ENCODE results near the gene OGDH.
A peak's percentile ranks its signal among the peaks of the same experiment; 100 is the strongest.

Gene OGDH

DNA sequence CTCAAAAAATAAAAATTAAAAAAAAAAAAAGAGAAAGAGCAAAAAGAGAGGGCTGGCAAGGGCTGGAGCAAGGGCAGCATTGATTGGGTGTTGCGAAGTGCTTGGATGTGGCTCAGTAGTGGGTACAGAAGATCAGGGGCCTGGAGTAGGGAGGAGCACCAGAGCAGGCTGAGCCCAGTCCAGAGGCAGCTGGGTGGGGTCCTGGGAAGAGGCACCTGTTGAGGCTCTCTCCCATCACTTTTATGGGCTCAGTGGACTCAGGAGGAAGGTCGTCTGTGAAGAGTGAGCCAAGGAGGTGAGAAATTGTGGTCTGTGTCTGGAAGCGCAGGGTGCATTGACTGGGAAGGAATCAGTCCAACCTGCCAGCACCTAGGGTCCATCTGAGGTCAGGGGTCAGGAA lies 130.5 kb downstream of the OGDH start:
- DNase-seq (ENCODE audit: low read depth in 3 of 3) = no peak

DNA sequence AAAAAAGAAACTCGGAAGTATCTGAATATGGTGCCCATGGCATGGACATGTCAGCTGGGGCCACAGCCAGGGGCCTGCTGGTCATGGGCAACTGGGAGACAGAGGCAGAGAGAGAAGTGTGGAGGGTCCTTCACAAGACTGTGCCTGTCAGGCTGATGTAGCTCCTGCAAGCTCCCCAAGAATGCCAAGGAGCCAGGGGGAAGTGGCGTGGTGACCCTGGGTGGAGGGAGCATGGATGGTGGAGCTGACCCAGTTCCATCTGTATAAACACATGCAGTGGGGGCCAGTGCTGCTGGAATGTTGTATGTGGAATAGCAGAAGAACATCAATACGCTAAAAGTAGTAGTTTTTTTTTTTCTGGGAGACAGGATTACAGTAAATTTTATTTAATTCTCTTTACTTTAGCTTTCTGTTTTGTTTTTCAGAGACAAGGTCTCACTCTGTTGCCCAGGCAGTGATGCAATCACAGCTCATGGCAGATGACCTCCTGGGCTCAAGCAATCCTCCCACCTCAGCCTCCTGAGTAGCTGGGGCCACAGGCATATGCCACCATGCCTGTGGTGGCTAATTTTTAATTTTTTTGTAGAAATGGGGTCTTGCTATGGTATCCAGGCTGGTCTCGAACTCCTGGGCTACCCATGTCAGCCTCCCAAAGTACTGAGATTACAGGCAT lies 131.8 kb downstream of the OGDH start:
- no peak for DNase-seq (ENCODE audit: low read depth in 3 of 3)

DNA sequence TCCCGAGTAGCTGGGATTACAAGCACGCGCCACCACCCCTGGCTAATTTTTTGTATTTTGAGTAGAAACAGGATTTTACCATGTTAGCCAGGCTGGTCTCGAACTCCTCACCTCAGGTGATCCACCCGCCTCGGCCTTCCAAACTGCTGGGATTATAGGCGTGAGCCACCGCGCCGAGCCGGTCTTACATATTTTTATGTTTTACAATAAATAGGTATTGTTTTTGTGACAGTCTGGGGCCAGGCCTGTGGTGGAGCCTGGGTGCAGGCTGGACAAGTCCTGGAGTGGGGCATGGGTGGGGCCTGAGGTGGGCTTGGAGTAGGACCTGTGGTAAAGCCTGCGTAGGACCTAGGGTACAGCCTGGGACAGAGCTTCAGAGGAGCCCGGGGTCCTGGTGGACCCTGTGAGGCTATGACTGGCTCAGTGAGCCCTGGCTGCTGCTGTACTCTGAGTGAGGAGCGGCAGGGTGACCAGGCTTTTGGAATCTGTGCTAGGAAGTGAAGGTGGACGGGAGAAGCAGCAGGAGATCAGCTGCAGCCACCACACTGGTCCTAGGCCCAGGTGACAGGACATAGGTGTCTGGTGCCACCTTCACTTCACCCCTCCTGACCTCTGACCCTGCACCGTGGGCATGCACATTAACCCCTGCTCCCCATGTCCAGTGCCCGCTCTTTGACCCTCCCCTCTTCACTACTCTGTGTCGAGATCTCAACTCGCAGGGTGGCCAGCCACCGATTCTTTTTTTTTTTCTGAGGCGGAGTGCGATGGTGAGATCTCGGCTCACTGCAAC lies 132.6 kb downstream of the OGDH start:
- DNase-seq (ENCODE audit: low read depth in 3 of 3) = no peak

DNA sequence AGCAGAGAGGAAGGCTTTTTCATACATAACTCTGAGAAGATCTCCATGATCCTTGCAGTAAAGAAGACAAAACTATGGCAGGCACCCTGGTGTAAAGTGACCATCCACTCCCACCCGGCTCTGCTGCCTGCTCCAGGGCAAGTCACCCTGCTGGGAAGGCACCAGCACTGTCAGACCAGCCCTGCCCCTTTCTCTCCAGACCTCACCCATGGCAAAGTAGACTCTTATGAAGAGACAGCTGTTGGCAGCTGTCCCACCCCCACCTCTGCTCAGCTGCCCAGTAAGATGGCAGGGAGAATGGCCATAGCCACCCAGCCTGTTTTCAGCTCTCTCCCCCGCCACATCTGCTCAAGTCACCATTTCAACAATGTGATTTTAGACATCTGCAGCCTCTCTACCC lies 133.6 kb downstream of the OGDH start:
- DNase-seq (ENCODE audit: low read depth in 3 of 3) = no peak

DNA sequence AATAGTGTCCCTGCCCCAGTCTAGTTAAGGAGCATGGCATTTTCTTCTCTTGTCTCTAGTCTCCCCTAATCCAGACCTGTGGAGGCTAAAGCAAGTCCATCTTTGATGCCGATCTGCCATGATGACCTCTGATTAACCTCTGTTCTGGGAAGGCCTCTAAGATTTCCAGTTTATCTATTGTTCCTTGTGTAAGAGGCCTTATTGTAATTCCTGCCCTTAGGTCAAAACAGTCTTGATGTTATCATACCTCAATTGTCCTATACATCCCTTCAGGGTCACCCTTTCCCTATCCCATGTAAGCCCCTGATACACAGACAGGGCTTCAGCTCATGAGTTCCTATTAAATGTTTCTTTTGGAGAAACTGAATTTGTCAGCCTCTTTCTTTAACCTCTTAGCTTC lies 137.3 kb downstream of the OGDH start:
- no peak for DNase-seq (ENCODE audit: low read depth in 3 of 3)

DNA sequence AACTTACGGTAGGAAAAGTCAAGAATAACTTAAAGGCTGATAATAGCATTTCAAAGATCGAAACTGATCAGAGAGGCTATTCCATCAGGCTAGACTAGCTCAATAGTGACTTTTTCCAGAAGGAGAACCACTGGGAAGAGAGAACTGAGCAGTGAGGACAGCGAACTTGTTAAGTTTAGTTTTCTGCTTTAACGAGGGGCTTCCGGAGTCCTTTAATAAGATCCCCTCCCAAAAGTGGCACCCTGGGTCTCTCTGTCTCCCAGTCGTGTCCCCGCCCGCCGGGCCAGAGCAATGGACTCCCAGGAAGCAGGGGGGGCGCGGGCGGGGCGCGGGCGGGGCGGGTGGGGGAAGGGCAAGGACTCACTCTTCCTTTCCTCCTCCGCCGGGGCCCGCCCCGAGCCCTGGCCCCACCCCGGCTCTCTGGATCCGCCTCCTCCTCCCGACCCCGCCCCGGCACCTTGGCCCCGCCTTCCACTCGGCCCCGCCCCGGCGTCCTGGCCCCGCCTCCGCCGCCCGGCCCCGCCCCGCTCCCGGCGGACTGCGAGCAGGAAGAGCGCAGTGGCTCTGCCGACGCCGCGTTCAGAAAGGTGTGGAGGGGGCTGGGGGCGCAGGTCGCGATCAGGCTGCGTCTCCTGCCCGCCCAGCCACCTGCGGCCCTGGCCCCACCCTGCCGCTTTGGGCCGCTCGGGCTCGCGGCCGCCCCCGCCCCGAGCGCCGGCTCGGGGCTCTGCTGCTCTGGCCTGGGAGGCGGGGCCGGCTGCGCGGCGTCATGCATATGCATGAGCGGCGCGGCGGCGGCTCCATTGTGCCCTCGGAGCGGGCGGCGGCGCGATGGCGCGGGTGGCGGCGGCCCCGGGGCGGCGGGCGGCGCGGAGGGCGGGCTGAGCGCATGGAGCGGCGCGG lies 141.9 kb downstream of the OGDH start, which contains the start of gene ZMIZ2:
Gene ZMIZ2, plus strand, starts transcription at position 803 of the 903 bp plus-strand sequence. CDS start 7,403 bp downstream, outside the sequence.
- peak; percentile 86 to 92 (median 92) for DNase-seq (ENCODE audit: low read depth in 3 of 3)

DNA sequence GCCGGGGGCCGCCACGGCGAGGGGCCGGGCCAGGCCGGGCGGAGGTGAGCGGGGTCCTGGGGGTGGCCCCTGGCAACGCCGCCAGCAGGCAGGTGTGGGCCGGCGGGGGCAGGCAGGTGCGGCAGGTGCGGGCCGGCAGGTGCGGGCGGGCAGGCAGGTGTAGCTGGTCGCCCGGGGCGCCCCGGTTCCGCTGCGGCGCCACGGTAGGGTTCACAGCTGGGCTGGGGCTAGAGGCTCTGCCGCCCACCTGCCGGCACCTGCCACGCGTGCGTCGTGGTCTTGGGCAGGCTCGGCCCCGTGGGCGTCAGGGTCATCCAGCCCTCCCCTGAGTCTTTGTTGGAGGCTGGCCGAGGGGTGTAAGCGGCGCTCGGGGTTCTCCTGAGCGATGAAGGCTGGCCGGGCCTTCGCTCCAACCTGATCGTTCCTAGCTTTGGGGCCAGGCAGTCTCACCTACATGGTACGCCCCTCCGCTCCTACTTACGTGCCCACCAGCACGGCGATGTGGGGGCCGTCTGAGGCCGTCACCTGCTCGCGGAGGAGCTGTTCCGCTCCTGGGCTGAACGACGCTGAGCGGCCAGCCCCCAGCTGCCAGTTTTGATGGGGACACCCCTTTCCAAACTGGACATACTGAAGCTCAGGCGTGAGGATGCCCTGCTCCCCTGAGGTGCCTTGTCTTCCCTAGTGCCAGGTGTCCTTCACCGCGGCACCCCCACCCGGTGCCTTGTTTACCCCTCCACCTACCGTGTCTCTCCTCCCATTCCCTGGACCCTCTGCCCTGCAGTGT lies 142.7 kb downstream of the OGDH start:
- DNase-seq (ENCODE audit: low read depth in 3 of 3) = no peak

DNA sequence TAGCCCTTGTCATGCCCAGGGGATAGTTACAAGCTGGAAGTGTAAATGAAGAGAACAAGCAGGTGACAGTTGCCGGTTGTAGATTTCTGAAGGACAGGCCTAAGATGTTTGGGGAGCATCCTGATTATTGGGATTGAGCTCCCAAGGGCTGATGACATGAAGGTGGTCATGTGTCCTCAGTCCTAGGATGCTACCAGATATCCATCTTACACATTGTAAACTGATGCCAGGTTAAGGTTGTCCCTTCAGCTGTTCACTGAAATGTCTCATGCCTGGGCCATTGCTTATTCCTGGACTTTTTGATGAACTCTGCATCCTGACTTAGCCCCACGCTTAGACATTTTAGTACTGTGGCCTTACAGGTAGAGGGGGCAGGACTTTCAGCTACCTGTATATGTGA lies 143.6 kb downstream of the OGDH start:
- DNase-seq (ENCODE audit: low read depth in 3 of 3) = no peak

DNA sequence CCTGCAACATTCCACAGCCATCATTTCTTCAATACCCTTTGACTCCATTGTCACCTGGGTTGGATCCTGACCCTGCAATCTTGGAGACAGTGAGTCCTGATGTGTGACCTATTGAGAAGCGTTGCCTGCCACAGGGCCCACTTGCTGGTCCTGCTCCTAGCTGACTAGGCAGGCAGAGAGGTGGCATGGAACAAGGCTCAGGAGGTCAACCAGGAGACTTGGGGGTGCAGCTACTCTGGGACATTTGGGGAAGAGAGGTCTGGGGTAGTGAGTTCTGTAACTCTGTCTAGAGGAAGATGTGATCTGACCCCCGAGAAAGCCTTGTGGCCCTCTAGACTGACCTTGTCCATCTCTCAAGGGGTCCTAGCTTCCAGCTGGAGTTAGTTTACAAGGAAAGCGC lies 144.0 kb downstream of the OGDH start:
- no peak for DNase-seq (ENCODE audit: low read depth in 3 of 3)

DNA sequence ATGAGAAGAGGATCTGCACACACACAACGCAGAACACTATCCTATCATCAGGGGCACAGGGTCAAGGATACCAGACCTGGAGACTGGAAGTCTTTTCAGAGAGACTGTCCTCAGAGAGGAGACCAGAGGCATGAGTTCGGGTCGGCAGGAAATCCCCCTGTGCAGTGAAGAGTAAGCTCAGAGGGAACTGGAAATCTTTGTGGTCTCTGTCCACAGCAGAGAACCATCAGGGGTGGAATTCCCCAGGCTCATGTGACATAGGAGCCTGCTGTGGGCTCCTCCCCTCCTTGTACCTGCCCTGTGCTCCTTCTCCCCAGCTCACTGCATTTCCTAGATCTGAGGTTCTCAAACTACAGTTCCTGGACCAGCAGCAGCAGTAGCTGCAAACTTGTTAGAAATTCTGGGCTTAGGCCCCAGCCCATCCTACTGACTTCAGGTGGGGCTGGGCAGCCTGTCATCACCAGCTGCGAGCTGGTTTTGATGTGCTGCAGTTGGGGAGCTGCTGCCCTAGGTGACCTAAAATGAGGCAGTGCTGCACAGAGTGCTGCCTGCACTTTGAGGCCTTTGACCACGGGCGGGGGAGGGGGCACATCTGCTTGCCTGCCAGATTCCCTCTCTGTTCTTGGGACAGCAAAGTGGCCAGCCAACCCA lies 144.6 kb downstream of the OGDH start:
- peak in 1 of 3 donors; percentile 22 for DNase-seq (ENCODE audit: low read depth in 3 of 3)

DNA sequence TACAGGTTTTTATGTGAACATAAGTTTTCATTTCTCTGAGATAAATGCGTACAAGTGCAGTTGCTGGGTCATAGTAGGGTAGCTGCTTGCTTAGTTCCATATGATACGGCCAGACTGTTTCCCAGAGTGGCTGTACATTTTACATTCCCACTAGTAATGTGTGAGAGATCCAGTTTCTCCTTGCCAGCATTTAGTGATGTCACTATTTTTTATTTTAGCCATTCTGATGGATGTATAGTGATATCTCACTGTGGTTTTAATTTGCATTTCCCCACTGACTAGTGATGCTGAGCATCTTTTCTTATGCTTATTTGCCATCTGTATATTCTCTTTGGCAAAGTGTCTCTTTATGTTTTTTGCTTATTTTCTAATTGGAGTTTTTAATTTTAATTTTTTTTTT lies 146.4 kb downstream of the OGDH start:
- DNase-seq (ENCODE audit: low read depth in 3 of 3) = no peak

DNA sequence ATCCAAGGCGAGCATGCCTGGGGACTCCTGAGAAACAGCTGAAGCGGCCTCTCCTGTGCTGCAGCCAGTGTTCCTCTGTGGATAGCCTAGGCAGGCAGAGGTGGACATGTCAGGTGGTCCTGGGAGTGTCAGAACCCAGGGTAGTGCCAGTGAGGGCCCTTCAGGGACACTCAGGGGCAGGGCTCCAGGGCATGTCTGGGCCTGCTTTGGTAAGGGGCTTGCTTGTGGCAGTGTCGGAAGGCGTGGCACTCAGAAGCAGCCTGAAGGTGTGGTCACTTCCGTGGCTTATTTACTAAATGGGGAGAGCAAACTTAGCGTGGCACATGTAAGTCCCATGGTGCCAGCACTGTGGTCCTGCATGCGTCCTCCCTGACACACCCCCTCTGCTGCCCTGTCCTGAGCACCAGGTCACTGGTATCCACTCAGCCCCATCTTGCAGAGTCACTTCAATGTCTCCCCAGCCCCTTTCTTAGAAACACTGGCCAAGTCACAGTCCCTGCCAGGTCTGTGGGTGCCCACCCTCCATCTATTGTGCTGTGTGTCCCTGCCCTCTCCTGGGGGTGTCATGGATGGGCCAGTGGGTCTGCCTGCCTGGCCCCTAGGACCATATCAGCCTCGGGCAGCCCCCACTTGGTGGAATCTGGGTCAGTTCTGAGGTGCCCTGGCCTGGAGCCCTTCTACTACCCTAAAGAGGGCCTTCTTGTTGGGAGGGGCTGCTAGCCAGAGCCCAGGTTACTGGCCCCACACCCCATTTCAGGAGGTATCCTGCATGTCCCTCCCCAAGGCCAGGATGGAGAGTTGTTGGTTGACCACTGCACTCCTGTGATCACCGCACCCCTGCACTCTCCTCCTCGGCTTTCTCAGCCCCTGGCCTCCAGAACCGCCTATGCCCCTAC lies 148.6 kb downstream of the OGDH start:
- DNase-seq (ENCODE audit: low read depth in 3 of 3) = no peak

DNA sequence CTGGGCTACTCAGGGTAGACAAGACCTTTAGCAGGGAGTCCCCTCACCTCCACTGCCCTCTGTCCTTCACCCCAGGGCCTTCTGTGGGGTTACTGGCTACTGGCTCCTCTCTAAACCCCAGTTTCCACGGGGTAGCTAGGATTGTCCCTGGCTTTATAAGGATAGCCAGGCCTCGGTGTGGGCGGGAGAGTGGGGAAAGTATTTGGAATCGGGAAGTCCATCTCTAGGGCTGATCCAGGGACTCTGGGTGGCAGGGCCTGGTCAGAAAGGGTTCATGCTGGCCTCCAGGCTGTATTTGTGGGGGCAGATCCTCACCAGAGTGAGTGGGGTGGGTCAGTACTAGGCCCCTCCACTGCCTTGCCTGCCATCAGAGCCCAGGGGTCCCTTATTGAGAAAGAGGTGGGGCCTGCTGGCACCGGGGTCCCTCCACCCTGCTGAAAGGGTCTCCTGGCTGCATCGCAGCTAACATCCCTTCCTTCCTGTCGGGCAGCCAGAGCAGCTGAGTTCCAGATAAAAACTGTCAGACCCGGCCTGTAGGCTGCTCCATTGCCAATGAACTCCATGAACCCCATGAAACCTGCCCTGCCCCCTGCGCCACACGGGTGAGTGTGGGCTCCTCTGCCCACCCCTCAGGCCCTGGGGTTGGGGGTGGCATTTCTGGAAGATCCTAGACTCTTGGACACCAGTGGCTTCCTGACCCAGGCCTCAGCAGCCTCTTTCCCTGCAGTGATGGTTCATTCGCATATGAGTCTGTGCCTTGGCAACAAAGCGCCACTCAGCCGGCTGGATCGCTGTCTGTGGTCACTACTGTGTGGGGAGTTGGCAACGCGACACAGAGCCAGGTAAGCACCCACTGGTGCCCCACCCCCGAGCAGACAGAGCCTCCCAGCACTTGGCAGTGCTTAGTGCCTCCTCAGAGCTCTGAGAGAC lies 149.5 kb downstream of the OGDH start:
- no peak for DNase-seq (ENCODE audit: low read depth in 3 of 3)

DNA sequence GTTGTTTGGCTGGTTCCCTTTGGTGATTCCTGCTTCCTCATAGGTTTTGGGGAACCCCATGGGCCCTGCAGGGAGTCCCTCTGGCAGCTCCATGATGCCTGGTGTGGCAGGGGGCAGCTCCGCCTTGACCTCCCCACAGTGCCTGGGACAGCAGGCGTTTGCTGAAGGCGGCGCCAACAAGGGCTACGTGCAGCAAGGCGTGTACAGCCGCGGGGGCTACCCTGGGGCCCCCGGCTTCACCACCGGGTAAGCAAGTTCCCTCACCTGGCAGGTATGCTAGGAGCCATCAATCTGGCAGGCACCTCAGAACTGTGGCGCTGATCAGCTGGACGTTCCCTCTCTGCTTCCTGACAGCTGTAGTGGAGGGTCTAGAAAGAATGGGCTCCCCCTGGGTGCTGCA lies 150.5 kb downstream of the OGDH start:
- no peak for DNase-seq (ENCODE audit: low read depth in 3 of 3)

DNA sequence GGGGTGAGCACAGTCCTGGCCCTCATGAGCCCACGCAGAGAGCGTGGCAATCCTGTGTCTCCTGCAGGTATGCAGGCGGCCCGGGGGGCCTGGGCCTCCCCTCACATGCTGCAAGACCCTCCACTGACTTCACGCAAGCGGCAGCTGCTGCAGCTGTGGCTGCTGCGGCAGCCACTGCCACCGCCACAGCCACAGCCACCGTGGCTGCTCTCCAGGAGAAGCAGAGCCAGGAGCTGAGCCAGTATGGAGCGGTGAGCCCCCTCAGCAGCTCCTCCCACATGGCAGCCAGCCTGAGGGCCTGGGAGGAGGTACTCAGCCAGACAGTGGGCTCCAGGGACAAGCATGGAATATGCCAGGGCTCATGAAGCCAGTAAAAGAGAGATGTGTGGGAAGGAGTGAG lies 150.9 kb downstream of the OGDH start:
- DNase-seq (ENCODE audit: low read depth in 3 of 3) = no peak

DNA sequence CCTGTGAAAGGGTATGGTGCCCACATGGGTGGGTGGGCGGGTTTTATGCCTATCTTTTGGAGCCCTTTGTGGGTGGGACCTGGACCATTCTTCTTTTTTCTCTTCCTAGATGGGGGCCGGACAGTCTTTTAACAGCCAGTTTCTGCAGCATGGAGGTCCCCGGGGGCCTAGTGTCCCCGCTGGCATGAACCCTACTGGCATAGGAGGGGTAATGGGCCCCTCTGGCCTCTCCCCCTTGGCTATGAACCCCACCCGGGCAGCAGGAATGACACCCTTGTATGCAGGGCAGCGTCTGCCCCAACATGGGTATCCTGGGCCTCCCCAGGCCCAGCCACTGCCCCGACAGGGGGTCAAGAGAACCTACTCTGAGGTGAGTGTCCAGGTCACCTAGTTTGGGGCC lies 151.3 kb downstream of the OGDH start:
- no peak for DNase-seq (ENCODE audit: low read depth in 3 of 3)

Measured in stimulated activated CD4-positive, alpha-beta T cell treated with anti-CD3 and anti-CD28 coated beads, TNF-alpha, amount 100 ng/mL, for 48 hours (primary cell).